Measurements from ENCODE around the gene ANKS1A.

The ANKS1A gene

GRCh38 chr6:35040398-35040797, 151.3 kb downstream of the ANKS1A start:
- TF ChIP-seq CTCF (conservative IDR thresholded peaks at IDR 0.05): no peak
- no peak overlapping the region for H3K27ac ChIP-seq

GRCh38 chr6:35041086-35041861, 152.2 kb downstream of the ANKS1A start:
- no peak overlapping the region for H3K27ac ChIP-seq
- no peak for TF ChIP-seq CTCF (conservative IDR thresholded peaks at IDR 0.05)

DNA sequence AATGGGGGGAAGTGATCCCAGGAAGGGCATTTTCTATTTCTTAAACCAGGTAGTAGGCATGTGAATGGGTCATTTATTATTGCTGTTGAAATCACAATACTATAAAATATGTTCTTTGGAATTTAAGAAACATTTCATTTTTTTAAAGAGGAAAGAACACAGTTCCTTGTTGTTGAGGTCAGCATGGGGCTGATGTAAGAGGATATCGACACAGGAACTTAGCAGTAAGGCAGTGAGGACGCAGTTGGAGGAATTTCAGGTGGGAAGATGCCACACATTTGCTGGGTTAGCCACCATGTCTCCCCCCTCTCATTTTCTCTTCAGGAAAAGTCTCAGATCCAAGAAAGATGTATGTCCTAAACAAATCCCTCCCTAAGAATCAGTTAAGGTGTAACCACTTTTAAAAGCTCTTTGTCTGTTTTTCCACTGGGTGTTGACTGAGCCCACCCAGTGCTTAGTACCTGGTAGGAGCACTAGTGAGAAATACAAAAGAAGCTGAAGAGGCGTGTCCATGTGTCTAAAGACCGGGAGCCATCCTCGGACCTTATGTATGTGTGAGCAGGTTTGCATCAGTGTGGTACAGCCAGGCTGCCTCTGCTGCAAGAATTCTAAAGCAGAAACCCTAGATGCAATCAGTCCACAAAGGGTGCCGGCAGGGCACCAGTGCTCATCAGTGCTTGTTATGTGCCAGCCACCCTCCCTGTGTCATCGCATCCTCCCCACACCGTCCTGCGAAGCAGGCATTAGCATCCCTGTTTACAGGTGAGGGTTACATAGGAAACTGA, 153.2 kb downstream of the ANKS1A start:
- H3K27ac ChIP-seq: no peak overlapping the region; the same call in 1 of the 2 replicates
- TF ChIP-seq CTCF (conservative IDR thresholded peaks at IDR 0.05): no peak

GRCh38 chr6:35043381-35044130, 154.5 kb downstream of the ANKS1A start:
- TF ChIP-seq CTCF (conservative IDR thresholded peaks at IDR 0.05): no peak
- peak overlapping the region; percentile 88 for H3K27ac ChIP-seq

DNA sequence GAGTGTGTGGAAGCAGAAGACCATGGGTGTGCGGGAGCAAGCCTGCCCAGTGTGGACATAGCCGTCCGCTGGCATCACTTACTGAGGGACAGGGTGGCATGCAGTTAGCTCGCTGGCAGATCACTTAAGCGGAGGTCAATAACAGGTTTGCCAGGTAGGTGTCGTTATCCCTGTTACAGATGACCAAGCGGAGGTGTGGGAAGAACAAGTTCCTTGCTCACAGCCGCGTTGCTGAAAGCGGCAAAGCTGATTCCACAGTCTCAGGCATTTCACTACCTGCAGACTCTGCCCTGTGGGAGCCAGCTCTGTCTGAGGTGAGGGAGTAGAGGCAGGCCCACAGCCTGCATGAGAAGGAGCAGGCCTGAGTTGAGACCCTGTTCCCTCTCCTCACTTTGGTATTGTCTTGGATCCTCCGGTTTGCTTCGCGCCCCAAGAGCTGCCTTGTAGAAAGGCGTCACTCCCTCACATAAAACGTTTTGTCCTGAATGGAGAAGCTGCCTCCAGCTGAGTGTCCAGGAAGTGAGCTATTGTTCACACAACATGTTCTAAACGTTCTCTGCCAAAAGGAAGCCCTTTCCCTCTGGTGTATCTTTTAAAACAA, 155.2 kb downstream of the ANKS1A start:
- H3K27ac ChIP-seq: peak overlapping the region; percentile 88

GRCh38 chr6:35044761-35045421, 155.8 kb downstream of the ANKS1A start:
- H3K27ac ChIP-seq: peak overlapping the region; percentile 88
- TF ChIP-seq CTCF (conservative IDR thresholded peaks at IDR 0.05): no peak

More for the DNA sequence above, 155.2 kb downstream of the ANKS1A start:
- peak; percentile 30 for TF ChIP-seq CTCF (conservative IDR thresholded peaks at IDR 0.05)
